Parathyroid adenoma (tissue), 2 donors: ENCODE data around the gene USP9Y.

ENCODE experiments used
- H2AFZ ChIP-seq: fragments of 300-600 bp; sonication (generic); one replicate; pipeline ENCODE4 v1.7.0; 2017; ENCODE audit warnings: antibody characterized with exemption, mild to moderate bottlenecking
- H3K27ac ChIP-seq: fragments of 300-600 bp; sonication (generic); one replicate; pipeline ENCODE4 v1.7.0; 2017
- H3K27me3 ChIP-seq: fragments of 300-600 bp; sonication (generic); one replicate; pipeline ENCODE4 v1.7.0; 2017; ENCODE audit warnings: low read length; ENCODE audit not compliant: control insufficient read depth, insufficient read depth
- H3K36me3 ChIP-seq: fragments of 300-600 bp; sonication (generic); one replicate; pipeline ENCODE4 v1.7.0; 2017; ENCODE audit warnings: low read length; ENCODE audit not compliant: control insufficient read depth, insufficient read depth
- H3K4me1 ChIP-seq: fragments of 300-600 bp; sonication (generic); one replicate; pipeline ENCODE4 v1.7.0; 2017; ENCODE audit warnings: control low read depth
- H3K4me2 ChIP-seq: fragments of 300-600 bp; sonication (generic); one replicate; pipeline ENCODE4 v1.7.0; 2017; ENCODE audit warnings: low read length
- H3K4me3 ChIP-seq: fragments of 300-600 bp; sonication (generic); one replicate; pipeline ENCODE4 v1.7.0; 2017; ENCODE audit warnings: low read depth, low read length
- H3K79me2 ChIP-seq: fragments of 300-600 bp; sonication (generic); one replicate; pipeline ENCODE4 v1.7.0; 2017; ENCODE audit warnings: control low read depth
- H3K9ac ChIP-seq: fragments of 300-600 bp; sonication (generic); one replicate; pipeline ENCODE4 v1.7.0; 2017; ENCODE audit warnings: mild to moderate bottlenecking
- H3K9me3 ChIP-seq: fragments of 300-600 bp; sonication (generic); one replicate; pipeline ENCODE4 v1.7.0; 2017; ENCODE audit warnings: low read length; ENCODE audit not compliant: control insufficient read depth
- TF ChIP-seq, protein P1 (sequence below): fragments of 300-600 bp; sonication (generic); IDR thresholded peaks from one replicate; pipeline ENCODE4 v1.7.0; 2017; ENCODE audit warnings: antibody characterized with exemption, mild to moderate bottlenecking
- donor health status: primary hyperparathyroidism.

Gene USP9Y

DNA sequence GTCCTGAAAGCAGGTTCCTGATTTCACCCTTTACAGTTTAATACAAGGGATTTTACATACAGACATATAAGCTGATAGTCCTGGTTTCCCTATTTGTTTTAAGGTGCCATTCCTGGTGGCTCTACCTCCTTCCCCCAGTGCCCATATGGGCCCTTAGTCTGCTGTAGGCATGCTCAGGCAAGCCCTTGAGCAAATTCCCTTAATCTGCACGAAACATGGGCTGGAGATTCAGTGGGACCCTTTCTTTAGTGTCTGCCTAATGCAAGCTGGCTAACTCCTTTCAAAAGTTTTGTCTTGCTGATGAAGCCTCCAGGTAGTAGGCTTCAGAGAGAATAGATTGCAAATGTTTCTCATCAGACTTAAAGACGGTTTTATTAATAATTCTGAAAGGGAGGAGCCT, 22.9 kb upstream of the USP9Y start:
- no peak overlapping the region for H3K4me2 ChIP-seq
- no peak overlapping the region for H3K4me3 ChIP-seq
- no peaks in the 10 kb centered on the region for H3K4me1 ChIP-seq
- H3K27me3 ChIP-seq, result no peaks in the 10 kb centered on the region
- no peak overlapping the region for H3K27ac ChIP-seq
- TF ChIP-seq, protein P1, sequence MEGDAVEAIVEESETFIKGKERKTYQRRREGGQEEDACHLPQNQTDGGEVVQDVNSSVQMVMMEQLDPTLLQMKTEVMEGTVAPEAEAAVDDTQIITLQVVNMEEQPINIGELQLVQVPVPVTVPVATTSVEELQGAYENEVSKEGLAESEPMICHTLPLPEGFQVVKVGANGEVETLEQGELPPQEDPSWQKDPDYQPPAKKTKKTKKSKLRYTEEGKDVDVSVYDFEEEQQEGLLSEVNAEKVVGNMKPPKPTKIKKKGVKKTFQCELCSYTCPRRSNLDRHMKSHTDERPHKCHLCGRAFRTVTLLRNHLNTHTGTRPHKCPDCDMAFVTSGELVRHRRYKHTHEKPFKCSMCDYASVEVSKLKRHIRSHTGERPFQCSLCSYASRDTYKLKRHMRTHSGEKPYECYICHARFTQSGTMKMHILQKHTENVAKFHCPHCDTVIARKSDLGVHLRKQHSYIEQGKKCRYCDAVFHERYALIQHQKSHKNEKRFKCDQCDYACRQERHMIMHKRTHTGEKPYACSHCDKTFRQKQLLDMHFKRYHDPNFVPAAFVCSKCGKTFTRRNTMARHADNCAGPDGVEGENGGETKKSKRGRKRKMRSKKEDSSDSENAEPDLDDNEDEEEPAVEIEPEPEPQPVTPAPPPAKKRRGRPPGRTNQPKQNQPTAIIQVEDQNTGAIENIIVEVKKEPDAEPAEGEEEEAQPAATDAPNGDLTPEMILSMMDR, result no peak
- H3K9ac ChIP-seq, result no peak overlapping the region
- H3K9me3 ChIP-seq, result no peaks in the 10 kb centered on the region
- H3K79me2 ChIP-seq, result no peaks in the 10 kb centered on the region
- H3K36me3 ChIP-seq, result no peaks in the 10 kb centered on the region
- H2AFZ ChIP-seq, result no peak overlapping the region

DNA sequence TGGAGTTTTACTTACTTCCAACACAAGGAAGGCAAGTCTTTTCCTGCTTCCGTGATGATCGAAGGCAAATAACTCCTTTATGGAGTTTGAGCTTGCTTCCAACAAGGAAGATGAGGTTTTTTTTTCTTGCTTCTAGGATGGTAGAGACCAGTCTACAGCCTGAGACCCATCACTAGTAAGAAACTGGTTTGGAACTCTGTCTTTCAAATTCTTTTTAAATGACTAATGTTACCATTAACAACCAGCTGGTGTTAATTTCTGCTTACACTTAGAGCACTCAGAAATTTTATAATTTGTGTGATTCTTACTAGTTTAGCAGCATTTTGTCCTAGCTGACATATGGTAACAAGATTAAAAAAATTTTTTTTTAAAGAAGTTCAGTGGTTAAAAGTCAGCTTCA, 19.5 kb upstream of the USP9Y start:
- Histone ChIP-seq H3K27me3 (no peaks in the 10 kb centered on the region), H3K79me2 (no peaks in the 10 kb centered on the region), H2AFZ (no peak overlapping the region), H3K36me3 (no peaks in the 10 kb centered on the region), H3K4me1 (no peaks in the 10 kb centered on the region), H3K9ac (no peak overlapping the region), H3K4me3 (no peak overlapping the region), H3K27ac (no peak overlapping the region), H3K9me3 (no peaks in the 10 kb centered on the region), H3K4me2 (no peak overlapping the region)
- TF ChIP-seq, protein P1, result no peak

GRCh38 chrY:12688337-12688736, 12.7 kb upstream of the USP9Y start:
- Histone ChIP-seq H3K9ac (no peak overlapping the region), H3K9me3 (no peaks in the 10 kb centered on the region), H3K27ac (no peak overlapping the region), H3K4me2 (no peak overlapping the region), H2AFZ (no peak overlapping the region), H3K4me1 (no peaks in the 10 kb centered on the region), H3K4me3 (no peak overlapping the region), H3K79me2 (no peaks in the 10 kb centered on the region), H3K27me3 (no peaks in the 10 kb centered on the region), H3K36me3 (no peaks in the 10 kb centered on the region)
- TF ChIP-seq, protein P1, result no peak

GRCh38 chrY:12700087-12700486, 944 bp upstream of the USP9Y start:
- no peaks in the 10 kb centered on the region for H3K9me3 ChIP-seq
- TF ChIP-seq, protein P1, result no peak

DNA sequence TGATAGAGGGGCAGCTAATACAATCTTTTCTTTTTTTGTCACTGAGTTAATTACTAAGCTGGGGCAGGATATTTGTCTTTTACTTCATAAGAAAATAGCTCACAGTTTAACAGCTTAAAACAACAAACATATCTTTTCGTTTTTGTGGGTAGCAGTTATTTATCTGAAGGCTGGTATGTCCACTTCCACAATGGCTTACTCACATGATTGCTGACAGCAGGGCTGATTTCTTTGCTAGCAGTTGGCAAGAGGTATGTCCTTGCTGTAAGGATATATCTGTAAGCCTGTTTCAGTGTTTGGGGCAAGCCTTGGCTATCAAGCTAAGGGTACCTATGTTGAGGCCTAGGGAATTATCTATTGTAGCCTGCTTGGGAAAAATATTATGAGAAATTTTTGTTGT, 1.1 kb downstream of the USP9Y start:
- TF ChIP-seq, protein P1, result no peak
- Histone ChIP-seq H3K9ac (no peak overlapping the region), H3K36me3 (no peaks in the 10 kb centered on the region), H3K4me2 (no peak overlapping the region), H3K27me3 (no peaks in the 10 kb centered on the region), H3K9me3 (no peaks in the 10 kb centered on the region), H3K4me3 (no peak overlapping the region), H3K4me1 (no peaks in the 10 kb centered on the region), H3K27ac (no peak overlapping the region), H2AFZ (no peak overlapping the region), H3K79me2 (no peaks in the 10 kb centered on the region)

More at GRCh38 chrY:12700087-12700486, 944 bp upstream of the USP9Y start:
- no peak overlapping the region for H3K27ac ChIP-seq
- no peak overlapping the region for H3K9ac ChIP-seq
- no peaks in the 10 kb centered on the region for H3K36me3 ChIP-seq
- no peak overlapping the region for H3K4me3 ChIP-seq
- H2AFZ ChIP-seq, result no peak overlapping the region
- H3K79me2 ChIP-seq, result no peaks in the 10 kb centered on the region
- no peaks in the 10 kb centered on the region for H3K27me3 ChIP-seq
- no peaks in the 10 kb centered on the region for H3K4me1 ChIP-seq
- no peak overlapping the region for H3K4me2 ChIP-seq
